HG03175 (cell line): ENCODE measurements around the gene DMBX1.

Source experiments
- ATAC-seq: cut with Tn5 transposase; IDR thresholded peaks from one replicate; pipeline ENCODE4 v1.9.1; 2021; ENCODE audit warnings: mild to moderate bottlenecking, moderate library complexity; ENCODE audit not compliant: unreplicated experiment

DMBX1 gene

GRCh38 chr1:46497020-46497419 is 7.4 kb downstream of the DMBX1 start:
- no peak for ATAC-seq

GRCh38 chr1:46497665-46498064 is 8.0 kb downstream of the DMBX1 start:
- ATAC-seq, result no peak

- no peak for ATAC-seq
Measured at GRCh38 chr1:46501528-46501927, 11.9 kb downstream of the DMBX1 start.

GRCh38 chr1:46503421-46503820 is 13.8 kb downstream of the DMBX1 start:
- no peak for ATAC-seq

- ATAC-seq, result no peak
Measured at GRCh38 chr1:46506470-46507219, 17.0 kb downstream of the DMBX1 start.

GRCh38 chr1:46508757-46509156 is 19.1 kb downstream of the DMBX1 start:
- no peak for ATAC-seq

- ATAC-seq, result no peak
Measured at GRCh38 chr1:46510341-46510997, 20.8 kb downstream of the DMBX1 start.

GRCh38 chr1:46510998-46511365 is 21.3 kb downstream of the DMBX1 start:
- no peak for ATAC-seq

- no peak for ATAC-seq
Measured at GRCh38 chr1:46512135-46512791, 22.6 kb downstream of the DMBX1 start.

GRCh38 chr1:46512792-46513190 is 23.2 kb downstream of the DMBX1 start:
- ATAC-seq, result no peak

- no peak for ATAC-seq
Measured at GRCh38 chr1:46513536-46513935, 23.9 kb downstream of the DMBX1 start.

- ATAC-seq, result no peak
Measured at GRCh38 chr1:46515576-46515975, 25.9 kb downstream of the DMBX1 start.

- ATAC-seq, result no peak
Measured at GRCh38 chr1:46516200-46516950, 26.7 kb downstream of the DMBX1 start.

- no peak for ATAC-seq
Measured at GRCh38 chr1:46517010-46517600, 27.5 kb downstream of the DMBX1 start.

GRCh38 chr1:46517932-46518498 is 28.4 kb downstream of the DMBX1 start:
- no peak for ATAC-seq

GRCh38 chr1:46519209-46519608 is 29.6 kb downstream of the DMBX1 start:
- no peak for ATAC-seq

GRCh38 chr1:46520063-46520911 is 30.7 kb downstream of the DMBX1 start:
- ATAC-seq, result no peak

- no peak for ATAC-seq
Measured at GRCh38 chr1:46521414-46521813, 31.8 kb downstream of the DMBX1 start.

- ATAC-seq, result no peak
Measured at GRCh38 chr1:46522184-46522968, 32.7 kb downstream of the DMBX1 start.
